HG03342 (cell line): Measurements from ENCODE around the gene SLC2A1.
A peak's percentile ranks its signal among the peaks of the same experiment; 100 is the strongest.

ENCODE experiments used
- ATAC-seq: cut with Tn5 transposase; IDR thresholded peaks from one replicate; pipeline ENCODE4 v1.9.1; 2021; ENCODE audit warnings: mild to moderate bottlenecking, moderate library complexity; ENCODE audit not compliant: unreplicated experiment

SLC2A1 gene

DNA sequence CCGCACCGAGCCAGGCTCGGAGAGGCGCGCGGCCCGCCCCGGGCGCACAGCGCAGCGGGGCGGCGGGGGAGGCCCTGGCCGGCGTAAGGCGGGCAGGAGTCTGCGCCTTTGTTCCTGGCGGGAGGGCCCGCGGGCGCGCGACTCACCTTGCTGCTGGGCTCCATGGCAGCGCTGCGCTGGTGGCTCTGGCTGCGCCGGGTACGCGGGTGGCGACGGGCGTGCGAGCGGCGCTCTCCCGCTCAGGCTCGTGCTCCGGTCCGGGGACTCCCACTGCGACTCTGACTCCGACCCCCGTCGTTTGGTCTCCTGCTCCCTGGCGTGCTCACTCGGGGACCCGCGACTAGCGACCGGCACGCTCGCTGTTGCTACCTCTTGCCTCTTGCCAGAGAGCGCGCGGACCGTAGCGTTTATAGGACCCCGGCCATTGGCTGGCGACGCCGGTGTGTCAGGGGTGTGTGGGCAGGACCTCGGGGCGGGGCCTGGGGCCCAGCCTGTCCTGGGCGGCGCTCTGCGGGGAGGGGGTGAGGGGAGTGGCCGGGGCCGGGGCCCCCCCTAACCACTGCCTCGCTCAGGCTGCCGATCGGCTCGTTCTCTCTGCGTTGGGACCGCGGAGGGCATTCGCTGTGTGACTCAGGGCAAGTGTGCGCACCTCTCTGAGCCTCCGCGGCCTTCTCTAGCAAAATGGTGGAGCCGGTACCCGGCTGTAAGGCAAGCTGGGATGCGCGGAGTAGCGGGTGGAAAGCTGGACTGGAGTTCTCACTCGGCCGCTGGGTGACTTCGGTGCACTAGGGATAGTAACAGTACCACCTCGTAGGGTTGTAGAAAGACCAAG, at the start of gene SLC2A1:
SLC2A1 (minus strand) TSS at position 381 of the 832 bp plus-strand sequence; CDS start at position 164, 217 bp downstream.
- peak; percentile 78 for ATAC-seq

DNA sequence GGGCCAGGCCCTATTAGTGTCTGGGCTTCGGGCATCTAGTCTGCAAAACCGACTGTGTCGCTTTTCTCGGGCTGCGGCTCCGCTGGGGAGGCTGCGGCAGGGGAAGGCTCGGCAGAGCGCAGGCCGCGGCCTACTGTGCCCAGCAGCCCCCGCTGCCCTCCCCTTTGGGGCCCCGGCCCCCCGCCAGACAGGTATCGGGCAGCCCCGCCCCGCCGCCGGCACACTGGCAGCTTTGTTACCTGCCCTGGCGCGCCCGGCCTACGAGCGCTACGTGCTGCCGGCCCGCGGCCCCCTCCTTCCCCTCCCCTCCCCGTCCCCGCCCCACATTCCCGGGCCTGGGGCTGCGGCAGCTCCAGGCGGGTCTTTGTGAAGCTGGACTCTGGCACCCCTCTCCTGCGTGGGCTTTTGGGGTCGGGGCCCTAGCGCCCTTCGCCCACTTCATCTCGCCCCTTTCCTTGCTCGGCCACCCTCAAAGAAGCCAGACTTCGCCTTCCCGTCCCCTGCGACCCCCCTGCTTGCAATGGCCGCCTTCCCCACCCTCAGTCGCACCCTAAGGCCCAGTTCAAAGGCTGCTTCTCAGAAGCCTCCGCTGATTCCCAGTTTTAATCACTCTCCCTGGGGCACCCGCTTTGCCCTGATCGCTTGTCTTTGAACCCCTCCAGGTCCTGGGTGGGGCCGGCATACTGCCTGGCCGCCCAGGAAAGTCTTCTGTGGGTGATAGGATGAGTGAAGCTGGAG, 48.9 kb upstream of the SLC2A1 start:
- no peak for ATAC-seq

DNA sequence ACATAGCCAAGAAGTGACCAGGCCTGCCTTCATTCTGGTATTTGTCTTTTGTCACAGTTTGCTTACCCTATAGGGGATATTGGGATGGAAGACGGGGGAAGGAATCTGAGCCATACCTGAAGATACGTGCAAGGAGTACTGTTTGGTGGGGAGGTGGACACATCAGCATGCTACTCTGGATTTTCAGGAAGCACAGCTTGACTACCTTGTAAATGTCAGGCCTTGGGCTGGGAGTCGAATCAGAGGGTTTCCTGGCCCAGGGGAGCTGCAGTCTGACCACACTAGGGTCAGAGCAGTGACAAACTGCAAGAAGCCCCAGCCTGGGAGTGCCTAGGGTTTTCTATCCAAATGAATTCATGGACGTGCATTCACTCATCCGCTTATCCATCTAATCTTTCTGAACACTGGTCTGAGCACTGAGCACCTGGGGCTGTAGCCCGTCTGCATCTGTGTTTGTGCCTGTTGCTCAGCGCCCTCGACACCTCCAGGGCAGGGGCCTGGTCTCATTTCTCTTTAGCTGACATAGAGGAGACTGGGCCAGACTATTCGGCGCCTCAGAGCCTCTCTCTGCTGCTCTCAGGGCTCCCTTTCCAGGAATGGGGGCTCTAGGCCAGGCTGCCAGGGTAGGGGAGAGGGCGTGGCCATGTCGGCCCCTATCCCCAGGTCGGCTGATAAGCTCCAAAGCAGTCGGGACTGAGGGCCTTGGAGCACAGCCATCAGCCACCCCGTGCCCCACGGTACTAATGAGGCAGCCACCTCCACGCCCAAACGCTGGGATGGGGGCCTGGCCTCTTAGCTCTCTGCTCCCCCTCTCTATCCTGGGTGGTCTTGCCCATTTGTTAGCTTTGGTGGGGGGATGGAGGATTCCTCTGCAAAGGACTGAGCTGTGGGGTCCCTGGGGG, 47.0 kb upstream of the SLC2A1 start:
- no peak for ATAC-seq

DNA sequence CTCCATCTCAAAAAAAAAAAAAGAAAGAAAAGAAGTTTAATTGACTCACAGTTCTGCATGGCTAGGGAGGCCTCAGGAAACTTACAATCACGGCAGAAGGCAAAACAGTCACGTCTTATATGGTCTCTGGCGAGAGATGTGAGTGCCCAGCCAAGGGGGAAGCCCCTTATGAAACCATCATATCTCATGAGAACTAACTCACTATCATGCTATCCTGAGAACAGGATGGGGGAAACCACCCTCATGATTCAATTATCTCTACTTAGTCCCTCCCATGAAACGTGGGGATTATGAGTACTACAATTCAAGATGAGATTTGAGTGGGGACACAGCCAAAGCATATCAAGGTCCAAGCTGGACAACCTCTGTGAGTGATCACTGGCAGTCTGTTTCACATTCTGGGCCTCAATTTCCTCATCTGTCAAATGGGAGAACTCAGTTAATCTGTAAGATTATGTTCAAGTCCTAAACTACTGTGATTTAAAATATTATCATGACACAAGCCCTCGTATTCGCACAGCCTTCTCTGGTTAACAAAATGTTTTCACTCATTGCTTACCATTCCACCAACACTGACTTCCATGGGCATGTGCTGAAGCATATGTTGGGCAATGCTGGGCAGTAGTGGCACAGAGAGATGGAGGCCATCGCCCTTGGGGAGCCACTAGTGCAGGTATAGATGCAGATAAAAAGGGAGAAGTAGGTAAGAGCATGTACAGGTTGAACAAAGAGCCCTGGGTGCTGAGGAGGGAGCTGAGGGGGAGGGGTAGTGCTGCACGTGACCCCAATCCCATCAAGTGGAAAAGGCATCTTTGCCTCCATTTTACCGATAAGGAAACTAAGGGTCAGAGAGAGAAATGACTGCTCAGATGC, 46.2 kb upstream of the SLC2A1 start:
- ATAC-seq = no peak

DNA sequence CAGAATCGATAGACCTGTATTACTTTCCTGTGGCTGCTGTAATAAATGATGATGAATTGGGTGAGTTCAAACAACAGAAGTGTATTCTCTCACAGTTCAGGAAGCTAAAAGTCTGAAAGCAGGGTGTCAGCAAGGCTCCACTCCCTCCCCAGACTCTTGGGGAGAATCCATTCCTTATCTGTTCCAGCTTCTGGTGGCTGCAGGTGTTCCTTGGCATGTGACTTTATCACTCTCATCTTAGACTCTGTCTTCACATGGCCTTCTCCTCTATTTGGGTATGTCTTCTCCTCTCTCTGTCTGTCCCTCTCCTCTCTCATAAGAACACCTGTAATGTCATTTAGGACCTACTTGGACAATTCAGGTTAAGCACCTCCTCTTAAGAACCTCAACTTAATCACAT, 44.1 kb upstream of the SLC2A1 start:
- no peak for ATAC-seq

DNA sequence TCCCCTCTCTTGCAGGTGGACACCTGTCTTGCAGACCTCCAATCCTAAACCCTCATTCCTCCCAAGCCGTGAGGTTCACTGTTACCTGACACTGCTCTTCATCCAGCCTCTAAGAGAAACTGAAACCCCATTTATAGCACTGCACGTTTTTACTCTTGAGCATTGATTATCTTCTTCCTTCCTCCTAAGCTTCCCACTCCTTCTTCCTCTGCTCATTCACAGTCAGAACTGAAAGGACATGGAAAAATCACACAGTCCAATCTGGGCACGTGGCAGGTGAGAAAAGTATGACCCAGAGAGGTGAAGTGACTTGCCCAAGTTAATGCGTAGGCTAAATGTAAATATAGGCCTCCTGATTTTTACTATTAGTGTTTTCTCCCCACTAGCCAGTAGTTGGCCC, 43.4 kb upstream of the SLC2A1 start:
- no peak for ATAC-seq

DNA sequence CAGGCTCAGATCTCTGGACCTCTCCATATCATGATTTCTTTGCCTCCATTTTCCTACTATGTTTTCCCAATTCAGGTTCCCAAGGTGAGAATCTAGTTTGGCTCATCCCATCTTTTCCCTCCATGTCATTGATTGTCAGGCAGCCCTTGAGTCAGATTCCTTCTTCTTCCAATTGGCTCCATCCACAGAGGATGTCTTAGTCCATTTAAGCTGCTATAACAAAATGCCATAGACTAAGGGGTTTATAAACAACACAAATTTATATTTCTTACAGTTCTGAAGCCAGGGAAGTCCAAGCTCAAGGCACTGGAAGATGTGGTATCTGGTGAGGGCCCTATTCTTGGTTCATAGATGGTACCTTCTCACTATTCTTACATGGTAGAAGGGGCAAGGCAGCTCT, 42.8 kb upstream of the SLC2A1 start:
- no peak for ATAC-seq

DNA sequence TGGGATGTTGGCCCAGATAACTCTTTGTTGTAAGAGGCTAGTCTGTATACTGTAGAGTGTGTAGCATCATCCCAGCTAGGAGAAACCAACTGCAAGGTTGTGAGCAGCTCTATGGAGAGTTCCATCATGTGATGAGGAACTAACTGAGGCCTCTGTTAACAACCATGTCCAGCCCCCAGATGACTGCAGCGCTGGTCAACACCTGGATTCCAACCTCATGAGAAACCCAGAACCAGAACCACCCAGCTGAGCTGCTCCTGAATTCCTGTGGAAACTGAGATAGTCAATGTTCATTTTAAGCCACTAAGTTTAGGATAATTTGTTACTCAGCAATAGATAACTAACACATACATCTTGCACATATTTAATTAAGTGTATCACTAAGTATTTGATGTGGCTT, 41.6 kb upstream of the SLC2A1 start:
- no peak for ATAC-seq

DNA sequence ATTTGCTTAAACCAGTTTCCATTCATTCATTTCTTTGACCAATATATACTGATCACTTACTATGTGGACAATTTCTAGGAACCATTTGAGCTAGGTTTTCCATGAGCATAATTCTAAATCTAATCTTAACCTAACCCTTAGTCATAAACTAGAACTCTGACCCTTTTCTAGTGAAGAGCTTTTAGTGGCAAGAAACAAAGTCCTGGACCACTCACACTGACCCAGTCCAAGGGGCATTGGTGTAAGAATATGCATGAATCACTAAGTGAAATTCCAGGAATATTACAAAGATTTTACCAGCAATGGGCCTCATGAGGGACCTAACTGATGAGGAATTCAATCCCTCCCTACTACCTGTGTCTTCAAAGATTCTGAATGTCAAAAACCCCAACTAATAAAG, 40.6 kb upstream of the SLC2A1 start:
- ATAC-seq = no peak

DNA sequence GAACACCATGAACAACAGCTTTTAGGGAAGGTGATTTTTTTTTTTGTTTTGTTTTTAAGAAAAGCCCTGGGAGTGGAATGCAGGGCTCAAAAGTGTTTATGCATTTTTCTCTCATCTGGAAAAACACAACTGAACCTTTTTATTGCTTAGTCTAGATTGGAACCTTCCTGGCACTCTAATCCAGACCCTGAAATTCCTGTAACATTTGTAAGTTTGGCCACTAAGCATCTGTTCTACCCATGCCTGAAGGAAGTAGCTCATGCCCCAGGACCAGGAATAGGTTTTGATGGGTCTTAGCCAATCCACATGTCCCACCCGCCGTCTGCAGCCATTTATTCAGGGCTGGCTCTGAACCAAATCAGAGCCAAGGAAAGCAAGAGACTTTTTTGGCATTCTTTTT, 39.7 kb upstream of the SLC2A1 start:
- ATAC-seq = no peak

DNA sequence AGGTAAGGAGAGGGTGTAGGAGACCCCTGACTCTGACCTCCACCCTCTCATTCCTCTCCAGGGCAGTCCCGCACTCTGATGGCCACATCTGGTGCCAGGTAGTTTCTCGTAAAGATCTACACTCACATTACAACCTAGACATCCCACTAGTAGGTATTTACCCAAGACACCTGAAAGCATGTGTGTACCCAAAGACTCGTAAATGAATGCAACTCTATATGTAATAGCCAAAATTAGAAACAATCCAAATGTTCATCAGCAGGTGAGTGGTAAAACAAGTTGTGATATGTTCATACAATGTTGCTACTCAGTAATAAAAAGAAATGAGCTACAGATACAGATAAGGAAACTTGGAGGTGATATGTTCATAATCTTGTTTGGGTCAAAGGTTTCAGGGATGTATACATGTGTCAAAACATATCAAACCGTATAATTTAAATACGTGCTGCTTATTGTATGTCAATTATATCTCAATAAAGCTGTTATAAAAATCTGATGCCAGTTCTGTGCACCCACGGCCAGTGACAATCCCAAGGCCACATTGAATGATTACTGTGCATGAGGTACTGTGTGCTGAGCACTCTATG, 37.8 kb upstream of the SLC2A1 start:
- ATAC-seq = no peak

DNA sequence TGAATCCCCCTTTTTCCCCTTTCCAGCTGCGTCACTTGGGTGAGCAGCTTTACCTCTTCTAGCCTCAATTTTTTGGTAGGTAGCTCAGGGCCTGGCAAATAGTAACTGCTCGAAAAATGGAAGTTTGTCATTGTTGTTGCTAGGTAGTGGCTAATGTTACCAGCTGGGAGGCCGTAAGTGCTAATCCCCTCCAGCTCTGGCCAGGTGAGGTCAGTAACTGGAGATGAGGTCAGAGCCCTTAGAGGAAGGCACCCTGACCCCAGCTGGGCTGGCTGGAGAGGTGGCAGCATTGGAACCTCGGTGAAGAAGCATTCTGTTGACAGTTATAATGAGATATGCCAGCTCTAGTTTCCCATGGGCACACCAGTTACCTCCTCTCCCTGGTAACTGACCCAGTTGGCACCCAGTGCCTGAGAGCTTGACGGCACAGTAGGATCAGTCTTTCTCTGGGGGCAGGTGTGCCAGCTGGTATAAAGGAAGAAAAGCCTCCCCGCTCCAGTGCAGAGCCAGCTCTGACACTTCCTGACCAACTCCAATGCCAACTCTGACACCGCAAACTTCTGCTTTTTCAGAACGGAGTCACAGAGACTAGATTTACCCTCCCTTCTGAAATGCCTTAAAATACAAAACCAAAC, 35.0 kb upstream of the SLC2A1 start:
- no peak for ATAC-seq

DNA sequence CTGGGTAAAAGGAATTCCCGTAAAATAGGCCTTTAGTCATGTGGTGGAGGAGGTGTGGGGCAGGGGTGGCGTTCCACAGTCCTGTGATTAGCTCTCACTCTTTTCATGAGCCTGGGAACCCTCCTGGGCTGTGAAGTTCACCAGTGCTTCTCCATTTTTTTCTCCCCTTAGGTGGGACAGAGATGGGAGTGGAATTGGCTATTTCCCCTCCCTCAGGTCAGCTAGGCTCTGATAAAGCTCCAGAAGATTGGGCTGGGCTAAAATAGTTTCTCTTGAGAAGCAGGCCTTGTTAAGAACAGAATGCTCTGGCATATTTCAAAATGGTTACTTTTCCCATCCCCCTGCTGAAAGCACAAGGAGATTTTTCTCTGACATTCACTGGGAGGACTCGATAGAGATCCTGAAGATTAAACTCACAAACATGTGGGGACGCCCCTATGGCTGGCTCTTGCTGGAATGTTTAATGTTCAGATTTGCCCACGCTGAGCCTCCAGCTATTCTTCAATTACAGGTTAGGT, 33.4 kb upstream of the SLC2A1 start:
- no peak for ATAC-seq

DNA sequence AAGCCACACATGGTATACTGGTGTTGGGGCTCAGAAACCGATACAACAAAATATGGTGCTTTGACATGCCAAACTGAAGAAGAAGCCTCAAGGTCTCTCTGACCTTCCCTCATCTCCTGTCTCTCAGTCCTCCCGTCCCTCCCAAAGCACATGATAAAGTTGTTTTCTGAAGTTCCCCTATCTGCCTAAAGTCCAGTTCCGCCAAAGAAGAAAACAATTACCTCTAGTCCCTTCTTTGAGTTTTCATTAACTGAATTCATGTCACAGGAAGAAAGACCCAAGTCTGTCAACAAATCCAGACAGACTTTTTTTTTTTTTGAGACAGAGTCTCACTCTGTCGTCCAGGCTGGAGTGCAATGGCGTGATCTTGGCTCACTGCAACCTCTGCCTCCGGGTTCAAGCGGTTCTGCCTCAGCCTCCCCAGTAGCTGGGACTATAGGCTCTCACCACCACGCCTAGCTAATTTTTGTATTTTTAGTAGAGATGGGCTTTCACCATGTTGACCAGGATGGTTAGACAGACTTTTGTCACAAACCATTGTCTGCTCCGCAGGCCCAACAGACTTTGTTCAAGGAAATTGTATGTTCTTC, 32.2 kb upstream of the SLC2A1 start:
- no peak for ATAC-seq

DNA sequence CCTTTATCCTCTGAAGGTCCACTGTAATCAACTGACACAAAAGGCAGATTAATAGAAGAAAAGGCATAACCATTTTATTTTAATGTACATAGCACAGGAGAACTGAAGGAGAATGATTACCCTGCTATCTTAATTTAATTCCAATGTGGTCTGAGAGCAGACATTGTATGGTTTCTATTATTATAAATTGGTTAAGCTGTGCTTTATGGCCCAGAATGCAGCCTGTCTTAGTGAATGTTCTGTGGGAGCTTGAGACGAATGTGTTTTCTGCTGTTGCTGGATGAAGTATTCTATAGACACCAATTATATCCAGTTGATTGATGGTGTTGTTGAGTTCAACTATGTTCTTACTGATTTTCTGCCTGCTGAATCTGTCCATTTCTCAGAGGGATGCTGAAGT, 25.0 kb upstream of the SLC2A1 start:
- ATAC-seq = no peak

DNA sequence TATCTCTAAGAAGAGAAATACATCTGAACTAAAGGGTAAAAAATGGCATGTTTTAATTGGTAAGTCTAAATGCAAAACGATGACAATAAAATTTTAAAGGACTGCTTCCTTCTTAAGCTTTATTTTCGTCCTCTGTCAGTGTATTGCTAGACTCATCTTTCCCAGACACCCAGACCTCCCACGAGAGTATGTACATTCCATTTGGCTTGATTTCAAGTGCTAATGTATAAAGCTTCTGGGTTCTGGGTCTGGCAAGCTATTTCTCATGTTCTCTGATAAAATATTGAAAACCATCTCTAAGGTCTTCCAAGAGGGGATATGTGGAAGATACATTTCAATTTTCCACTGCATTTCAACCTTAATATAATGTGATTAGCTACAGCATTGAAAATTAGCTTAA, 24.6 kb upstream of the SLC2A1 start:
- no peak for ATAC-seq

DNA sequence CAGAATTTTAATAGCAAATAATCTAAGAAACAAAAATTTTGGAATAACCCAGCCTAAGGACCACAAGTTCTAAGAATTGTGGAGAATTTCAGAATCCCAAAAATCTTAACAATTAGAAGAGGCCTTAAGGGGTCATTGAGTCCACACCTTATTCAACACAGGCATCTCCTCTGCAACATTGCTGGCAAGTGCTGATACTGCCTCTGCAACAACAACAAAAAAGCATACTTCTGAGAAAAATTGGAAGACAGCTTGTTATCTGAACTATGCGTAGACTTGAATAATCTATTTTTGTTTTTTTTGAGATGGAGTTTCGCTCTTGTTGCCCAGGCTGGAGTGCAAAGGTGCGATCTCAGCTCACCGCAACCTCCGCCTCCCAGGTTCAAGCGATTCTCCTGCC, 24.0 kb upstream of the SLC2A1 start:
- ATAC-seq = no peak

DNA sequence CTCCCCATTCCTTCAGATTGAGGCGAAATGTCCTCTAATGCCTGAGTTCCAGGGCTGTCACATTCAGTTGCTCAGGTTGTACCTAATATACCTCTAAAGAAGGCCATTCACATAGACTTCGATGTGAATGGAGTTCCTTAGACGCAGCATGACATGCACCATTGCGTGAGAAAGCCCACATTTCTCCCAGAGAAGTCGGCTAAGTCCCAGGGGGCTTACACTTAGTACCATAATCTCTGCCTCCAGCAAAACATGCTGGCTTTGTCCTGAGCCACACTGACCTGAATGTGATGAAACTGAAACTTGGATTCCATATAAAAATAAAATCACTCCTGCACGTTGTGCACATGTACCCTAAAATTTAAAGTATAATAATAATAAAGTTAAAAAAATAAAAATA, 23.2 kb upstream of the SLC2A1 start:
- ATAC-seq = no peak

DNA sequence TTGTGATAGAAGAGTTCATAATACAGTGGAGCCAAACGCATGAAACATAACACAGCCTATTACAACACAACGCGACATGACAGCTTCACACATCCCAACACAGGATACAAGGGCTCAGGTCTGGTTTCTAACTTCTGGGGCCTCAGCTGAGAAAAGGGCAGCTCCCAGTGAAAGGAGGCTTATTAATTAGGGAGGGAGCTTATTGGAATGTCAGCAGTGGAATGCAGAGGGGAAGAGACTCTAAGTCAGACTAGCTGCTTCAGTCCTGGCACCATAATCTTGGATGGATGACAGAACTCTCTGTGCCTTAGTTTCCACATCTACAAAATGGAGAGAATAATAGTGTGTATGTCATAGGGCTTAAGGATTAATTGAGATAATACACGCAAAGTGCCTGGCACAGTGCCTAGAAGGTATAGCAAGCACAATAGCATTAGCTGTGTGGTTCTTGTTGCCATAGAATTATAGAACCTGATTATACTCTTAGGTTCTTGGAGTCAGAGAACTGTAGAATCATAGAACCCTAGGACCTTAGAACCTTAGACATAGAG, 22.7 kb upstream of the SLC2A1 start:
- ATAC-seq = no peak
